Peyer's patch (tissue), 4 donors: ENCODE results near the gene IGF2R.

ENCODE experiments used
- CTCF ChIP-seq, 6 experiments: fragments of 450-650 bp in 4 of 6; fragments of 200-600 bp in 2 of 6; sonication (generic) in 1 of 6; IDR thresholded peaks; one replicate each; pipeline ENCODE4 v1.5.1; 2017 to 2019; ENCODE audit warnings: antibody characterized with exemption in 6 of 6, mild to moderate bottlenecking in 3 of 6, moderate library complexity in 1 of 6
- POLR2A ChIP-seq, 2 donors: fragments of 450-650 bp; IDR thresholded peaks; one replicate each; pipeline ENCODE4 v1.5.1; 2017; ENCODE audit warnings: antibody characterized with exemption in 2 of 2, mild to moderate bottlenecking in 2 of 2, moderate library complexity in 2 of 2

DNA sequence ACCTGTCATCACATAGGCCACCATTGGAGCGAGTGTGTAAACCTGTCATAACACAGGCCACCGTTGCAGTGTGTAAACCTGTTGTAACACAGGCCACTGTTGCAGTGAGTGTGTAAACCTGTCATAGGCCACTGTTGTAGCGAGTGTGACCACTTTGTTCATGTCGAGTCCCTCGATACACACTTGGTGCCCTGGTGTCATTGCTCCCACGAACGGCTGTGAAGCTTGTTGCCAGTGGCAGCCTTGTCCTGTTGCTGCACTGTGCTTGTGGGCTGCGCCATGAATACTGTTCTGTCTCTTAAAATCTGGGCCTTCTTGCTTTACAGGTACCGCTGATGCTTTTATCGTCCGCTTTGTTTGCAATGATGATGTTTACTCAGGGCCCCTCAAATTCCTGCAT lies 91.3 kb downstream of the IGF2R start:
- TF ChIP-seq POLR2A (IDR thresholded peaks at IDR 0.05) (no peak), CTCF (IDR thresholded peaks at IDR 0.05) (no peak)
